HepG2 (cell line): Measurements from ENCODE around the gene XPNPEP1. TPM values are rescaled to one million over a fixed set of nuclear protein-coding genes. Genes with fewer than 3 reads are reported as not detected.

Source experiments
- ATAC-seq: fragments of 200-7000 bp; cut with Tn5 transposase; 3 replicates; pipeline ENCODE4 v1.9.1; 2020; ENCODE audit warnings: mild to moderate bottlenecking, moderate library complexity
- BruUV-seq: library from RNA; stranded (reverse); fragments of 400-500 nt; replicated peaks from 2 replicates; lab custom pipeline; 2021; lab: Mats Ljungman, UMichigan
- CTCF ChIA-PET: fragments of 300-600 bp; formaldehyde crosslinking; extraction: SDS; loops from one replicate; lab custom pipeline; 2021; ENCODE audit warnings: low total read pairs, inconsistent platforms, low intra/inter-chr PET ratio; lab: Yijun Ruan, JAX
- POLR2A ChIA-PET: fragments of 350-600 bp; sonication (Branson Sonifier 250); formaldehyde crosslinking; loops from one replicate; lab custom pipeline; 2020; ENCODE audit warnings: antibody characterized with exemption, inconsistent platforms; lab: Yijun Ruan, JAX
- DNase-seq: peaks from one replicate; pipeline ENCODE4 v3.0.0-alpha.2; 2015; ENCODE audit warnings: low spot score
- FAIRE-seq: peaks from 3 replicates; lab custom pipeline; 2011; peaks lifted over from hg19 to GRCh38; lab: Jason Lieb, UNC
- H2AFZ ChIP-seq: one replicate; pipeline ENCODE4 v1.6.1; 2011; ENCODE audit warnings: low read length, inconsistent platforms
- H3K27ac ChIP-seq: fragments of 300-600 bp; 3 replicates; pipeline ENCODE4 v1.8.0; 2011; ENCODE audit warnings: mixed run types, mild to moderate bottlenecking, mixed read lengths, low read length, inconsistent platforms; ENCODE audit not compliant: insufficient read depth; ENCODE audit errors: extremely low read length
- H3K27me3 ChIP-seq, 2 experiments: fragments of 200-600 bp in 1 of 2; 2 replicates in 1 of 2; 3 replicates in 1 of 2; pipeline versions ENCODE4 v1.6.0 to v1.8.0; 2011; ENCODE audit warnings: low read length in 2 of 2, mild to moderate bottlenecking in 2 of 2, moderate library complexity in 2 of 2, inconsistent platforms in 1 of 2; ENCODE audit not compliant: insufficient read depth in 2 of 2, control insufficient read depth in 1 of 2
- H3K36me3 ChIP-seq, 2 experiments: fragments of 200-600 bp in 1 of 2; replicated peaks in 1 of 2; 2 replicates in 1 of 2; 3 replicates in 1 of 2; pipeline versions ENCODE4 v1.5.1 to v1.8.0; 2011; ENCODE audit warnings: low read length in 2 of 2, inconsistent platforms in 1 of 2; ENCODE audit not compliant: insufficient read depth in 2 of 2, control insufficient read depth in 1 of 2
- H3K4me1 ChIP-seq: 2 replicates; pipeline ENCODE4 v1.5.1; 2012; ENCODE audit warnings: low read length, inconsistent platforms; ENCODE audit not compliant: insufficient read depth
- H3K4me2 ChIP-seq: 2 replicates; pipeline ENCODE4 v1.6.0; 2011; ENCODE audit warnings: low read depth, low read length, inconsistent platforms
- H3K4me3 ChIP-seq, 3 experiments: fragments of 200-600 bp in 1 of 3; sonication (generic), shearing (Covaris generic) in 1 of 3; replicated peaks in 1 of 3; 2 replicates each; pipeline ENCODE4 v1.5.1; 2011 to 2016; ENCODE audit warnings: low read length in 3 of 3, inconsistent platforms in 2 of 3, low read depth in 2 of 3, mild to moderate bottlenecking in 2 of 3, control low read depth in 1 of 3, mixed read lengths in 1 of 3; ENCODE audit not compliant: insufficient read depth in 1 of 3
- H3K79me2 ChIP-seq: one replicate; pipeline ENCODE4 v1.6.1; 2011; ENCODE audit warnings: low read length, inconsistent platforms; ENCODE audit not compliant: insufficient read depth
- H3K9ac ChIP-seq: 2 replicates; pipeline ENCODE4 v1.6.0; 2011; ENCODE audit warnings: mild to moderate bottlenecking, low read depth, low read length, inconsistent platforms; ENCODE audit not compliant: insufficient read depth
- H3K9me3 ChIP-seq: 2 replicates; pipeline ENCODE4 v1.5.1; 2012; ENCODE audit warnings: mild to moderate bottlenecking, low read length
- H4K20me1 ChIP-seq: 2 replicates; pipeline ENCODE4 v1.6.0; 2011; ENCODE audit warnings: inconsistent platforms, mild to moderate bottlenecking, low read length, moderate library complexity; ENCODE audit not compliant: insufficient read depth
- MAFF ChIP-seq: IDR thresholded peaks from 2 replicates; pipeline ENCODE4 v1.6.1; 2011; ENCODE audit warnings: low read depth, low read length, improper control_type of control experiment
- MAFK ChIP-seq, 2 experiments: IDR thresholded peaks in 1 of 2; conservative IDR thresholded peaks in 1 of 2; 2 replicates each; pipeline ENCODE4 v1.6.1; 2011; ENCODE audit warnings: improper control_type of control experiment in 2 of 2, low read length in 2 of 2
- MED1 ChIP-seq: sonication (generic); formaldehyde crosslinking; IDR thresholded peaks from 2 replicates; pipeline ENCODE4 v1.4.0; 2020; ENCODE audit warnings: missing genetic modification reagents
- NFYB ChIP-seq: sonication (generic); formaldehyde crosslinking; IDR thresholded peaks from 2 replicates; pipeline ENCODE4 v1.4.0; 2020; ENCODE audit warnings: missing genetic modification reagents
- PITX1 ChIP-seq: sonication (generic); formaldehyde crosslinking; IDR thresholded peaks from 2 replicates; pipeline ENCODE4 v1.5.1; 2020; ENCODE audit warnings: mild to moderate bottlenecking, missing genetic modification reagents
- SP140L ChIP-seq: sonication (generic); formaldehyde crosslinking; IDR thresholded peaks from 2 replicates; pipeline ENCODE4 v1.4.0; 2020; ENCODE audit warnings: missing genetic modification reagents, borderline replicate concordance
- XBP1 ChIP-seq: sonication (generic); formaldehyde crosslinking; IDR thresholded peaks from 2 replicates; pipeline ENCODE4 v1.5.0; 2020; ENCODE audit warnings: missing genetic modification reagents
- ZFP82 ChIP-seq: sonication (generic); formaldehyde crosslinking; IDR thresholded peaks from 2 replicates; pipeline ENCODE4 v1.5.1; 2020; ENCODE audit warnings: mild to moderate bottlenecking, missing genetic modification reagents, borderline replicate concordance
- ZNF256 ChIP-seq: sonication (generic); formaldehyde crosslinking; conservative IDR thresholded peaks from 2 replicates; pipeline ENCODE4 v1.4.0; 2020; ENCODE audit warnings: missing genetic modification reagents
- ZNF883 ChIP-seq: sonication (generic); formaldehyde crosslinking; IDR thresholded peaks from 2 replicates; pipeline ENCODE4 v1.5.1; 2020; ENCODE audit warnings: mild to moderate bottlenecking, missing genetic modification reagents; ENCODE audit errors: not compliant biosample characterization
- WGBS: methylation state at CpG from one replicate; pipeline ENCODE4 v1.1.6; 2017; ENCODE audit warnings: low lambda C conversion rate; 5-methylcytosine and 5-hydroxymethylcytosine counted together
- in situ Hi-C: cut with HindIII; loops from 2 replicates; pipeline ENCODE4 v1.10.0; 2017; ENCODE audit warnings: low pct_unique_long_range_greater_than_20kb; ENCODE audit not compliant: extremely low pct_ligation_motif_present
- intact Hi-C: fragments of 100-400 bp; cut with micrococcal nuclease; formaldehyde crosslinking; loops from one replicate; pipeline ENCODE4 v1.10.0; 2022; ENCODE audit not compliant: unreplicated experiment
- polyA plus RNA-seq, 8 experiments: library from polyadenylated mRNA; depleted of rRNA in 3 of 8; stranded (reverse) in 7 of 8; unstranded in 1 of 8; fragments of >200 nt; fragmentation: Illumina TruSeq in 4 of 8; extraction: Trizol in 4 of 8; gene quantifications; 2 replicates each; pipeline versions ENCODE4 v1.2.1 to v1.2.3, GENCODE V29; 2011 to 2016; ENCODE audit warnings: low read depth in 4 of 8, missing spikeins in 1 of 8, mixed read lengths in 1 of 8; ENCODE audit not compliant: insufficient read depth in 1 of 8
- total RNA-seq, 5 experiments: library from RNA; depleted of rRNA; stranded (reverse); fragments of >200 nt; fragmentation: Illumina TruSeq; extraction: Trizol; gene quantifications; 2 replicates each; pipeline ENCODE4 v1.2.3, GENCODE V29; 2016; ENCODE audit warnings: low read depth in 1 of 5
- TF ChIP-seq, protein P1 (sequence below): sonication (generic); formaldehyde crosslinking; IDR thresholded peaks from 2 replicates; pipeline ENCODE4 v1.4.0; 2020; ENCODE audit warnings: missing genetic modification reagents, mild to moderate bottlenecking, borderline replicate concordance
- TF ChIP-seq, protein P2 (sequence below): sonication (generic); formaldehyde crosslinking; IDR thresholded peaks from 2 replicates; pipeline ENCODE4 v1.5.0; 2020; ENCODE audit warnings: missing genetic modification reagents

The XPNPEP1 gene
- total and polyA plus RNA-seq, 2 of the 13 experiments (the other 11 are each of a cell fraction or from before 2014, with no cell fraction given): 30.3 to 55.5 TPM

DNA sequence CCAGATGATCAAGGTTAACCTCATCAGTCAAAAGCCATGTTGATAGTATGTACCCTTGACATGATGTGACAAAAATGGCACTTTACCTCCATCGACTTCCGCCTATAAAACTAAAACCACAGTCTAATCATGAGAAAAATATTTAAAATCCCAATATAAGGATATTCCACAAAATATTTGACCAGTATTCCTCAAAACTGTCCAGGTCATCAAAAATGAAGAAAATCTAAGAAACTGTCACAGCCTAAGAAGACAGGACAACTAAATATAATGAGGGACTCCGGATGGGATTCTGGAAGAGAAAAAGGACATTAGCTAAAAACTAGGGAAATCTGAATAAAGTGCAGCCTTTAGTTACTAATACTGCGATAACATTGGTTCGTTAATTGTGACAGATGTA, 67.6 kb downstream of the XPNPEP1 start:
- Histone ChIP-seq H3K36me3 (no peaks in the 10 kb centered on the region), H4K20me1 (no peaks in the 10 kb centered on the region), H3K4me1 (no peaks in the 10 kb centered on the region), H3K4me3 (no peak overlapping the region), H3K4me2 (no peak overlapping the region), H3K27ac (no peak overlapping the region), H3K9me3 (no peaks in the 10 kb centered on the region), H2AFZ (no peak overlapping the region), H3K79me2 (no peaks in the 10 kb centered on the region), H3K27me3 (peaks cover 0 to 4% of the 10 kb centered on the region in 2 experiments; a peak in 1 of 5 replicates), H3K9ac (no peak overlapping the region)
- TF ChIP-seq MED1 (CRISPR knock-in tag): no peak
- TF ChIP-seq MAFK (conservative IDR thresholded peaks at IDR 0.05 in 1 of 2, IDR thresholded peaks at IDR 0.05 in 1 of 2; ENCODE audit: low read length in 2 of 2): peak; percentile 42 to 72; a peak in 3 of 4 replicates
- no peak for TF ChIP-seq ZNF883
- TF ChIP-seq ZFP82 (CRISPR knock-in tag): no peak
- TF ChIP-seq SP140L (CRISPR knock-in tag): no peak
- TF ChIP-seq NFYB (CRISPR knock-in tag): no peak
- TF ChIP-seq MAFF: peak; percentile 57; the same call in 1 of the 2 replicates
- no peak for TF ChIP-seq XBP1 (CRISPR knock-in tag)
- TF ChIP-seq, protein P1, sequence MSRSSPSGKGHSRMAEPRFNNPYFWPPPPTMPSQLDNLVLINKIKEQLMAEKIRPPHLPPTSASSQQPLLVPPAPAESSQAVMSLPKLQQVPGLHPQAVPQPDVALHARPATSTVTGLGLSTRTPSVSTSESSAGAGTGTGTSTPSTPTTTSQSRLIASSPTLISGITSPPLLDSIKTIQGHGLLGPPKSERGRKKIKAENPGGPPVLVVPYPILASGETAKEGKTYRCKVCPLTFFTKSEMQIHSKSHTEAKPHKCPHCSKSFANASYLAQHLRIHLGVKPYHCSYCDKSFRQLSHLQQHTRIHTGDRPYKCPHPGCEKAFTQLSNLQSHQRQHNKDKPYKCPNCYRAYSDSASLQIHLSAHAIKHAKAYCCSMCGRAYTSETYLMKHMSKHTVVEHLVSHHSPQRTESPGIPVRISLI (CRISPR knock-in tag): no peak
- no peak for TF ChIP-seq PITX1
- TF ChIP-seq, protein P2, sequence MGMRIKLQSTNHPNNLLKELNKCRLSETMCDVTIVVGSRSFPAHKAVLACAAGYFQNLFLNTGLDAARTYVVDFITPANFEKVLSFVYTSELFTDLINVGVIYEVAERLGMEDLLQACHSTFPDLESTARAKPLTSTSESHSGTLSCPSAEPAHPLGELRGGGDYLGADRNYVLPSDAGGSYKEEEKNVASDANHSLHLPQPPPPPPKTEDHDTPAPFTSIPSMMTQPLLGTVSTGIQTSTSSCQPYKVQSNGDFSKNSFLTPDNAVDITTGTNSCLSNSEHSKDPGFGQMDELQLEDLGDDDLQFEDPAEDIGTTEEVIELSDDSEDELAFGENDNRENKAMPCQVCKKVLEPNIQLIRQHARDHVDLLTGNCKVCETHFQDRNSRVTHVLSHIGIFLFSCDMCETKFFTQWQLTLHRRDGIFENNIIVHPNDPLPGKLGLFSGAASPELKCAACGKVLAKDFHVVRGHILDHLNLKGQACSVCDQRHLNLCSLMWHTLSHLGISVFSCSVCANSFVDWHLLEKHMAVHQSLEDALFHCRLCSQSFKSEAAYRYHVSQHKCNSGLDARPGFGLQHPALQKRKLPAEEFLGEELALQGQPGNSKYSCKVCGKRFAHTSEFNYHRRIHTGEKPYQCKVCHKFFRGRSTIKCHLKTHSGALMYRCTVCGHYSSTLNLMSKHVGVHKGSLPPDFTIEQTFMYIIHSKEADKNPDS: no peak
- no peak for TF ChIP-seq ZNF256 (CRISPR knock-in tag)
- 76% methylated on average over 5 of the region's 5 CpGs for WGBS
- no TSS peak for BruUV-seq
- intact Hi-C loops: no loop called here
- ChIA-PET POLR2A (no interaction called here), CTCF (no interaction called here)
- FAIRE-seq: no peak
- ATAC-seq: no peak
- in situ Hi-C loops: no loop called here
- DNase-seq: no peak
